ENCODE results near the gene CSDE1.

GRCh38 chr1:114690148-114690547, 67.6 kb downstream of the CSDE1 start:
- TF ChIP-seq POLR2A (IDR thresholded peaks at IDR 0.05; ENCODE audit: low read length), result no peak
- no peak for TF ChIP-seq GATA1 (IDR thresholded peaks at IDR 0.05; ENCODE audit: low read depth, low read length)

Measured in erythroblast (primary cell).